Stimulated activated CD8-positive, alpha-beta memory T cell treated with anti-CD3 and anti-CD28 coated beads, Interleukin-4, amount 100 ng/mL, for 48 hours (primary cell): ENCODE measurements around the gene UGT8.
"Not testable (repeated sequence)": the region's sequence is repeated elsewhere in the genome, so short reads cannot be mapped to it uniquely, and the experiment has no call there.

Experiments
- DNase-seq: peaks from one replicate; pipeline ENCODE4 v3.0.0-alpha.2; 2020

UGT8 gene, protein sequence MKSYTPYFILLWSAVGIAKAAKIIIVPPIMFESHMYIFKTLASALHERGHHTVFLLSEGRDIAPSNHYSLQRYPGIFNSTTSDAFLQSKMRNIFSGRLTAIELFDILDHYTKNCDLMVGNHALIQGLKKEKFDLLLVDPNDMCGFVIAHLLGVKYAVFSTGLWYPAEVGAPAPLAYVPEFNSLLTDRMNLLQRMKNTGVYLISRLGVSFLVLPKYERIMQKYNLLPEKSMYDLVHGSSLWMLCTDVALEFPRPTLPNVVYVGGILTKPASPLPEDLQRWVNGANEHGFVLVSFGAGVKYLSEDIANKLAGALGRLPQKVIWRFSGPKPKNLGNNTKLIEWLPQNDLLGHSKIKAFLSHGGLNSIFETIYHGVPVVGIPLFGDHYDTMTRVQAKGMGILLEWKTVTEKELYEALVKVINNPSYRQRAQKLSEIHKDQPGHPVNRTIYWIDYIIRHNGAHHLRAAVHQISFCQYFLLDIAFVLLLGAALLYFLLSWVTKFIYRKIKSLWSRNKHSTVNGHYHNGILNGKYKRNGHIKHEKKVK

DNA sequence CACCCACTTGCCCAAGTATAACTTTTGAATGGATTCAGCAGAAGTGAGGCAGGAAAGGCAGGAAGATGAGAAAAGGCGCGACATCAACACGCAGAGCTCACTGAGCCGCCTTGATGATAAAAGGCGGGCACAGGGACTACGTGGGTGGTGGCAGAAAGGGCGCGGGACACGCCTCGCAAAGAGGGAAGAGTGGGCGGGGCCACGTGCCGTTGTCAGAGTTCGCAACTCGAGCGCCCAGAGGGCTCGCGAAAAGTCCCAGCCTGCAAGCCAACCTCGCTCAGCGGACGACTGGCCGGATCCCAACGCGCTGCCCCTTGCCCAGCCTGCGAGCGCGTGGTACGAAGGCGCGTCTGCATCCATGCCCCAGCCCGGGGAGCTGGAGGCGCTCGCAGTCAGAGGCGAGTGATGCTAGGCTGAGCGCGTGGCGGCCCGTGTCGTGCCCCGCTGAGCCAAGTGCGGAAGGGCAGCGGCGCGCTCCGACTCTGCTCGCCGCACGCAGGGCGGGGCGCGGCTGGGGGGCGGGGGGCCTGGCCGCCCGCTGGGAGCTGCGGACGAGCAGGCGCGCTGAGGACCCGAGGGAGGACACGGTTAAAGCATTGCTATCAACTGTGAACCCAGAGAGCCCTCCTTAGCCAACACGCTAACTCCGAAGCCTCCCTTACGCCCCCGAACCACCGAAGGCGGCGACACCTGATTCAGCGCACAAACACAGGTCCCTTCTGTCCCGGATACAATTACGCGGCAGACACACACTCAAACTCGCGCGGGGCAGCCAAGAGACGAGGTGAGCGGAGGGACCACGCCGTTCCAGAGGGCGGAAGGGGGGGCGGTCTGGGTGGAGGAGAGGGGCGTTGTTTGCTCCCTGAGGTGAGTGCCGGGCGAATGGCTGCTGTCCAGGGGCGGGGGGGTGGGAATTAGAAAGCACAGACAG lies at the start of gene UGT8:
TSS of gene UGT8 (plus strand) at position 617 of the 931 bp plus-strand sequence. CDS start 24,074 bp downstream, outside the sequence.
- DNase-seq: peak; percentile 61

DNA sequence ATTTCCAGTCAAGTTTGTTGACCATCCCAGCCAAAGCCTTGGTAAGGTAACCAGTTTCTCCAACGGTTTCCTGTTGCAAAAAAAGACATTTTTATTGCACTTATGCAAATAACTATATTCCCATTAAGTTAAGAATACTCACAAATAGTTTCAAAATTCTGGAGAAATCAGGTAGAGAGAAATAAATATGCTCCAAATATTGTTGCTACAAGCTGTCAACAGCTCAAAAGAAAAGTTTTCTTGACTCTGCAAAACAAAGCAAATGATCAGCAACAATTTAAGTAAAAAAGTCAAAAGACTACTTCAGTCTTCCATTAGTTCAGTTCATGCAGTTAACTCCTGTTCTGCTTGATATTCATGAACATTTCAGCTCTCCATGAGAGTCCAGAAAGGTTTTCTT lies 49.0 kb upstream of the UGT8 start:
- DNase-seq: no peak

DNA sequence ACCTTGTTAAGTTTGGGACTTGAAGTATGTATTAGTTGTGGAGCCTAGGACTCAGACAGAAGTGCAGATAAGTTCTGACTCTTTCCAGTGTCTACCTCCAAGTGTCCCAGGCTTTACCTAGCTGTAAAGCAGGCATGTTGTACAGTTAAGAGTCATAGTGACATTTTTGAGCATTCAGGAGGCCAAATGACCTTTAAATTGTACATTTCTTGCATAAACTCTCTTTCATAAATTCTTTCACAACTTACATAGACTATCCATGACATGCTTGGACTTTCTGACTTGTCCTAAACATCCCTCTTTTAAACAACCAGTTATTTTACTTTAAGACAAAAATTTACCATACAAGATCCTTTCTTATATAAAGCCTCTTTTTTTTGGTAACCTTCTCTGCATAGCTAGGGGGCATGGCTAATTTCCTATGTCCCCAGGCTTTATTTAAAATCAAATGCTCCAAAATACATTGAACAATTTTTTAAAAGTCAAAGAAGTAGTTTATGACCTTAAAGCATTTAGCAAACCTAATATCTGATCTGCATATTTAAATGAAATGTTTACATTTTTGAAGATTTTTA lies 40.1 kb upstream of the UGT8 start:
- DNase-seq: no peak

DNA sequence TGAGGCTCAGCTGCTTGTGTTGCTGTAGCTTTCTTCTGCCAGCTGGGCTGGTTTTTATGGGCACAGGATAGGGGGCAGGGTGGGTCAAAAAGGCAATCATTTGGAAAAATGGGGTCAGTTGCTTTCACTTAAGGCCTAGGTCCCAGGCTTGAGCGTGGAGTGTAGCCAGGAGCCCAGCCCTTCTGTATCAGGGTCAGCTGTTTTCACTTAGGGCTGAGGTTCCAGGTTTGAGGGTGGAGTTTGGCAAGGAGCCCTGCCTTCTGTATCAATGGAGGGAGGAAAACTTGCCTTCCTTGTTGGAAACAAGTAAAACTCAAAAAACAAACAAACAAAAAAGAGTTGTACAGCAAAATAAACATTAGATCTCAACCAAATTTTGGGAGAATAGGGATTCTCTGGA lies 37.0 kb upstream of the UGT8 start:
- no peak for DNase-seq

DNA sequence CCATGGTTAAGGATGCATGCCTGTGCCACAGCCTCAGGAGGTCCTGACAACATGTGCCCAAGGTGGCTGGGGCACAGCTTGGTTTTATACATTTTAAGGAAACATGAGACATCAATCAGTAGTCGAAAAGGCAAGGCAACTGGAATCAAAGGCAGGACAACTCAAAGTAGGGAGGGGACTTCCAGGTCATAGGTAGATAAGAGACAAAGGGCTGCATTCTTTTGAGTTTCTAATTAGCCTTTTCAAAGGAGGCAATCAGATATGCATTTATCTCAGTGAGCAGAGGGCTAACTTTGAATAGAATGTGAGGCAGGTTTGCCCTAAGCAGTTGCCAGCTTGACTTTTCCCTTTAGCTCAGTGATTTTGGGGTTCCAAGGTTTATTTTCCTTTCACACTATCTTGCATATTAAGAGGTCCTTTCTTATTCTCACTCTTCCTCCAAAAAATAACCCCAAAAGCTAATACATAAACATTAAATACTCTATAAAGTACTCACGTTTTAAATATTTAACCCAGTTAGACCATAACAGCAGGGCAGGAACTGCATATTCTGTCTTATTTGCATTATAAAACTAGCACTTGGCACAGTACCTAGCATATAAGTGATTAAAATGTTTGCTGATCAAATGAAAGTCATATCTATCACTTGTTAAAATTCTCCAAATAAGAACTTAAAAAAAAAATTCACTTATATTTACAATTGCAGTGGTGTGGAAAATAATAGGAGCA lies 36.3 kb upstream of the UGT8 start:
- DNase-seq: no peak

DNA sequence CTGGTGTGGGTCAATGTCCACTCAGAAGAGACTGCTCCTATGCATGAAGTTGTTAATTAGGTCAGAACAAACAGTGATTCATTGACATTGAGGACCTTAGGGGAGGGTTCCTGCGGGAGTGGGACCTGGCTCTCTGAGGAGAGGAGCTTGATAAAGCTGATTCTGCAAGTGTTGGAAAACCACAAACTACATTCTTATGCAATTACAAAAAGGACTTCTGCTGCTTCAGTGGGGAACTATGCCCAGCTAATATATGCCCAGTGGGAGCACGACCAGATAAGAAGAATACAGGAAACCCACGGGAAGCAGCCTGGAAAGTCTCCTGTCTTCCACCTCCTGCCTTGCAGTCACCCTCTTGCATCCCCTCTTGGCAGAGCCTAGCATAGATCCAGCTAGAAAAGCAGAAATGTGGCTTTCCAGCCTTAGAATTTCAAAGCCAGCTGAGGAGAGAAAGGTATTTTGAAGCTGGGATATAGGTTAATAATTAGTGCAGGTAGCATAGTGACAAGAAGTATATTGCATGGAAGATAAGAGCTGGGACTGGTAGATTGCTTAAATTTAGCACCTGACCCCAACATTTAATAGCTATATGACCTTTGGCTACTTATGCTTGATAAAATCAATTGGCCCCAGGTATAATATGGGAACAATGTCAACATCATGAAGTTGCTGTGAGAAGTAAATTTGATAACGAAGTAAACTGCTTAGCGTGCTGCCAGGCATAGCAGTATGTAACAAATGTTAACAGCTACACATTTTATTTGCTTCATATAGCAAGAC lies 34.9 kb upstream of the UGT8 start:
- no peak for DNase-seq

DNA sequence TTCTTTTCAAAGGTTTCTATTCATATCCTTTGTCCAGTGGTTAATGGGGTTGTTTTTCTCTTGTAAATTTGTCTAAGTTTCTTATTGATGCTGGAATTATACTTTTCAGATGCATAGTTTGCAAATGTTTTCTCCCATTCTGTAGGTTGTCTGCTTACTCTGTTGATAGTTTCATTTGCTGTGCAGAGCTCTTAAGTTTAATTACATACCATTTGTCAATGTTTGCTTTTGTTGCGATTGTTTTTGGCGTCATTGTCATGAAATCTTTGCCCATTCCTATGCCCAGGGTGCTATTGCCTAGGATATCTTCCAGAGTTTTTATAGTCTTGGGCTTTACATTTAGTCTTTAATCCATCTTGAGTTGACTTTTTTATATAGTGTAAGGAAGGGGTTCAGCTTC lies 21.2 kb upstream of the UGT8 start:
- DNase-seq: no peak

DNA sequence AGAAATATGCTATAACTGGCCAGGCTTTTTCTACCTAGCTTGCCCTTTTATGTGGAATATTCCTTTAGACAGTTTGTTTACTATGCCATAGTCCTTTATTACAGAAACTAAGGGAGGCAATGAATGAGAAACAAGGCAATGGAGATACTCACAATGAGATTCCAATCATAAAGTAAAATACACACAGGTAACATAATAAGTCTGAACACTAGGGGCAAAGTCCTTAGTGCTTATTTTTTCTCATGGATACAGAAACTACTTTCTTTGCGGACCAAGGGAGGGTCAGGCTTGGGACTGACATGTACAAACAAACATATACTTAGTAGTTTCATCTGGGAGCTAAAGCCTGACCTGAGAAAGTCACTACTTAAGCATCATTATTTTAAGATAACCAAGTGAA lies 16.0 kb upstream of the UGT8 start:
- no peak for DNase-seq

DNA sequence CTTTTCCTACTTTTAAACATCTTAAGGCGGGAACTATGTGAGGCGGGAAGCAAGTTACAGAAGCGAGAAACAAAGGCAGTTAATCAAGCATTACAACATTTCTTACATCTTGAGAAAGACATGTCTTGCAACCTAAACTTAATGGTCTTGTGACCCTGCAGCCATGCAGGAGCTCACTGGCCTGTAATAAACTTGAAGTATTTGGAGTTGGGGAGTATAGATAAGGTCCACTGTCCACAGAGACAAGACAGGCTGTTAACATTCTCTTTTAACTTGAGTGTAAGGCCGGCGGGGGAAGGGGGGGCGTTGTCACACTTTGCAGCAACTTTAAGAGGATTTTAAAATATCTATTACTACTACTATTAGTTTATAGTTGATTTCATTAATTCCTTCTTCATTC lies 10.3 kb upstream of the UGT8 start:
- no peak for DNase-seq

DNA sequence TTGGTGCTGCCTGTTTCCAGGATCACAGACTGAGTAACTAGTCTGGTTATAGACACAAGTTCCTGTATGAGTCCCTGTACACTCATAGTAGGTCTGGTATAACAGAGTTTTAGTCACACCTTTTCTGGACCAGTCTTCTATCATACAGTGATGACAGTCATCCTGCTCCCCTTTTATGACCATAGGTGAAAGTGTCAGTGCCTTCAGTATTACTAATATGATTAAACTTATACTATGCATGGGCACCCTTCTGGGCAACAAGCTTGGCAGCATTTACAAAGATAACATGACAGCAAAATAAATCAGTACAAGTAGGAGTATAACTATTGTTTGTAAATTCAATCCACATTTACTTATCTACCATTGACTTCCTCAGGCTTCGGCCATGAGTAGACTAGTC lies 8.2 kb upstream of the UGT8 start:
- DNase-seq: not testable (repeated sequence)

DNA sequence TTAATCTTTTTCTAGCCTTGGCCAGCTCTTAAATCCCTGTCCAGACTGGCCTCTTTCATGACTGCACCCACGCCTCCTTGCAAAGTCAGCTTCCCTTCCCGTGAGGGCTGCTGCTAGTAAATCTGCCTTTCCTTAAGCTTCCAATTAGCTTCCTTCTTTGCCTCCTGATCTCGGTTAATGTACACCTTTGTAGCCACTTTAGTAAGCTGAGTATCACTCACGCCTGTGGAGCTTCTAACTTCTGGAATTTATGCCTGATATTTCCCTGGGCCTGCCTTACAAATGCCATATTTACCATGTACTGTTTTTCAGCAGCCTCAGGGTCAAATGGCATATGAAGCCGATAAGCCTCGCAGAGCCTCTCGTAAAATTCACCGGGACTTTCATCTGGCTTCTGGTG lies 5.1 kb upstream of the UGT8 start:
- DNase-seq: no peak

DNA sequence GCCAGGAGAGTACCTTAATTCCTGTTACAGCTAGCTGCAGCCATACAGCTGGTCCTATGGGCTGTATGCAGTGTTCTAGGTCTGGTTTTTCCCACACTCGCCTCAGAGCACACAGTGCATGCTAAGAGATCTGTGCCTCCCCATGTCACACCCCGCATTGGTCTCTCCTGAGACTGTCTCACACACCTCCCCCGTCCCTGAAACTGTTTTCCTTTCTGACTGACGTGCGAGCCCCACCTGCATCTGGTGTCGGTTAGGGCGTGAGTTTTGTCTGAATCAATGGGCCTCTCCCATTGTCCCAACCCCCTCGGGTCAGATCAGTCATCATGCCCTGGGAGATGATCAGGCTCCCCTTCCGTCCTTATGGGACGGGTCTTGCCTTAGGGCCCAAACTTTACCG lies 3.4 kb upstream of the UGT8 start:
- DNase-seq: no peak

DNA sequence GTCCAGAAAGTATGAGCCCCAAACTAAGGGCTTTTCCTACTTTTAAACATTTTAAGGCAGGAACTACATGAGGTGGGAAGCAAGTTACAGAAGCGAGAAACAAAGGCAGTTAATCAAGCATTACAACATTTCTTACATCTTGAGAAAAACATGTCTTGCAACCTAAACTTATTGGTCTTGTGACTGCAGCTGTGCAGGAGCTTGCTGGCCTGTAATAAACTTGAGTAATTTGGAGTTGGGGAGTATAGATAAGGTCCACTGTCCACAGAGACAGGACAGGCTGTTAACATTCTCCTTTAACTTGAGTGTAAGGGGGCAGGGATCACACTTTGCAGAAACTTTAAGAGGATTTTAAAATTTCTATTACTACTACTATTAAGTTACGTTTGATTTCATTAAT lies 2.7 kb upstream of the UGT8 start:
- DNase-seq: no peak

DNA sequence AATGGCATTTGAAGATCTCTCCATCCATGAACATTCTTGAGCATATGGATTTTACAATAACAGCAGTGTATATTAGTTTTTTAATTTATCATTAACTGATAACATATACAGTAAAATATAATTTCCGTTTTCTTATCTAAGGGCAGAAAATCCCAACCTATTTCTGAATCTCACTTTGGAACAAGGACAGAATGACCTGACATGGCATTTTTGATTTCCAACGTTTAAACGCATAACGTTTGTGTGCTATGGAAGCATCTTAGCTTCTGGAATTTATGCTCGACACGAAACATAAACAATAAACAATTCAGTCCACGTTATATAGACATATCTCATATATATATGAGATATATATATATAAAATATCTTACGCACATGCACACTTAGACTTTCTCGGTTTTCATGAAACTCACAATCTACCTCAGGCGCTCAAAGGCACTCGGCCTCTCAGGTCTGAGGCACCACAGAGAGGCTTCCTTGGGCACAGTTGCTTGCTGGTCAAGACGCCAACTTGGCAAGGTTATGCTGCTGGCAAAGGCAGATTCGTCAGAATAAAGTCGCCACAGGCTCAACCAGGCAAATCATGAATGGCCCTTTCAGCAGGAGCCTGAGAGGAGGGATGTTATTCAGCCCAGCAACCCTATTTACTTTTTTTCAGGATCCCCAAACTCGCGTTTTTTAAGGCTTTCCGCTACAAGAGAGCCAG lies 1.0 kb upstream of the UGT8 start:
- no peak for DNase-seq

DNA sequence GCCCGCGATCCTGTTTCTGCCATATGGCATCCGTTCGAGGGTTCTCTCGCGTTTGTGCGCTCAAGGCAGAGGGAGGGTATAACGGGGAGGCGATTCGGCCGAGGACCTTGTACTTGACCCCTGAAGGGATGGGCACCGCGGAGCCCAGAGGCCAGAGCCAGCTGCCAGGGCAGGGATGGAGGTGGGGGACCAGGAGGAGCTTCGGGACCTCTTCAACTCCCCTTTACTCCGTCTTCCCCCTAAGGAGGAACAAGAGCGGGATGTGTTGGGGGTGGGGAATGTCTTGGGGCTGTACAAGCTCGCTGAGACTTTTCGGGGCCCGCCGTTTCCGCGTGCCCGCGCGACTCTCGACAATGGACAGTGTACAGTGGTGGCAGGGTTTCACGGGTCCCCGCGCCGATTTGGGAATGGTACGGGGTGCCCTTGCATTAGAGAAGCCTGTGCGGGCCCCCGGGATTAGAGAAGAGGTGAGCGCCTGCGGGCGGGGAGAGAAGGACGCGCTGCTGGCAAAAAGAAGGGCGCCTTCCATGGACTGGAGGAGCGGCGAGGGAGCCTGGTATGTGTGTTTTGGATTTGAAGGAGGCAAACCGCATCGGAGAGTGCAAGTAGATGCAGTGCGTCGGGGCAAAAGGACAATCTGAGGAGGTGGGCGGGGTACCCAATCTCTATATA lies 760 bp downstream of the UGT8 start:
- no peak for DNase-seq

DNA sequence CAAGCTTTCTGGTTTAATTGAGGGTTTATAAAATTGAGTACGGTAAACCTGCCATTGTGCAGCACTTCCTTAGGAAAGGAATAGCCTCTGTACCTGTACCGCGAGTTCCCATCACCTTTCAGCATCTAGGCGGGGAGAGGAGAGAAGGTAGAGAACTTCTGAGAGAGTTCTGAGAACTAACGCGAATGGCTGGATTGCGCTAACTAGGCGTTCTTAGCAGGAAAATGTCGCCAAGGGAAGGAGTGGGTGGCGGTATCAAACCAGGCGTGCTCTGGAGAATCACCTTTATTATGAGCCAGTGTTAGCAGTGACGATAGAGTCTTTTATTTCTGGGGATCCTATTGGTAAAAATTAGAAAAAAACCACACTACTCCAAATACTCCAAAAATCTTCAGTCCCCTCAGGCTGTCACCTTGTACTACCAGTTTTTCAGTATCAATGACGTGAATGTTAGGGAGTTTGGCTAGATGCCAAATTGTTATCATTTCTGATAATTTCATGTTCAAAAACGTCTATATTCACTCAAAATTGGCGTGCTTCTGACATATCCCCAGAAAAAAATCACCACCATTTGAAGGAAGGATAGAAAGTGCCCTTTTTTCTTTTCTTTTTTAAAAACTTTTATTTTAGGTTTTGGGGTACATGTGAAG lies 1.4 kb downstream of the UGT8 start:
- no peak for DNase-seq

DNA sequence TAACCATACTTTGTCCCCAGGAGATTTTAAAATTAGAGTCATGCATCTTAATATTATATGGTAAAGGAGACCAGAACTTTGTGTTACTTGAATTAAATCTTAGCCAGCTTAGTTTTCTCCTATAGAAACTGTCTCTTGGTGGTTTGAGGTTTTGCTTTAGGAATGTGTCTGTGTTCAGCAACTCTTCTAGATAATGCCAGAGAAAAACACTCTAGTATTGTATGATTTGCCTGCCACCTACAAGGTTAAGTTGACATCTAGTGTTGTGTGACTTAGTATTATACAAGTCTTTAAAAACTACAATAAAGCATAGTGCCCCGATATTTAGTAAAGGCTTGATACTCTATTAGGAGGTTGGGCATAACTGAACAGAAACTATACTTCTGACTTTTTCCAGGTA lies 2.1 kb downstream of the UGT8 start:
- no peak for DNase-seq

DNA sequence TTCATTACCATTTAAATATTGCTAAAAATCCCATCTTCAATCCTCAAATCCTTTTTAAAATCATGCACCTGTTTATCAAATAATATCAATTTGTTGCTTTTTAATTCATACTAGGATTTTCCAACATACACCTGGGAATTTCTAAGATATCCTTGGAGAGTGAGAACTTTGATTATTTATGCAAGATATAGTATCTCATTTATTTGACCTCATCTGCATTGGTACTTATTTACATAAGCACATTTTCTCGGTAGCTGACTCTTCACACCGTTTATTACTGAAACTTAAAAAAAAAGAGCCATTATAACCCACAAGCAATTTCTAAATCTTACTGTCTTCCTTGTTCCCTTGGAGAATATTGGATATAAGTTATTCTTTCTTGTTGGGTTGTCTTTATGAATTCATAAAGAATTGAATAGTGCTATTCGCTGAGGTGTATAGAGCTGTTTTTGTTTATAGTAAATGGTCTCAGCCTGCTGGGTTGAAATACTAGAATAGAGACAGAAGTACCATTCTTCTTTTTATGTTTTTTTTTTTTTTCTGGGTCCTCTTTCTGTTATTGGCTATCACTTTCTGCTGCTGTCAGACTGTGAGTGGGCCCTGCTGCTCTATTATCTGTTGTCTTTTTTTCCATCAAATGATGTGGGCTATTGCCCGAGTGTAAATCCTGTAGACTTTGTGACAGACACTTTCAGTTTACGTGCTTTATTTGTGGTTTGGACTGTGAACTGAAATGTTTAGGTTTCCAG lies 2.9 kb downstream of the UGT8 start:
- DNase-seq: no peak

DNA sequence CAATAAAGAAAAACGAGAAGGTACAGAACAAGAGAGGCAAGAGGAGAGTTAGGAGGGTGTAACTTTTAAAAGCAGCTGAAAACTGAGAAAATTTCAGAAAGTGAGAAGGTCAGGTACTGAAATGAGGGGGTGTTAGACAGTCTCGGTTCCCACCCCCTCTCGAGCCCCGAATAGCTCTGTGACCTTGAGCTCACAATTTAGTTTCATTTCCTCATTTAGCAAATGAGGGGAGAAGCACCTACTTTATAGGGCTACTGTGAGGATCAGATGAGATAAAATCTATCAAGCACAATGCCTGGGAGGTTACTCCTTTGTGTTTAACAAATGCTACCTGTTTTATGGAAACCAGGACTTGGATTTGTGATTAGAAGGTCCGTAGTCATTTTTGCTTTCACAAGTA lies 4.9 kb downstream of the UGT8 start:
- DNase-seq: no peak
